Testis (tissue), 2 donors: Measurements from ENCODE around the gene RRP12.

Experiments used
- CTCF ChIP-seq, 3 experiments: fragments of 450-650 bp in 2 of 3; fragments of 200-600 bp in 1 of 3; sonication (generic) in 1 of 3; IDR thresholded peaks; one replicate each; pipeline ENCODE4 v1.5.1; 2016 to 2019; ENCODE audit warnings: antibody characterized with exemption in 3 of 3, mild to moderate bottlenecking in 2 of 3, moderate library complexity in 1 of 3
- POLR2A ChIP-seq: fragments of 450-650 bp; IDR thresholded peaks from one replicate; pipeline ENCODE4 v1.6.1; 2017; ENCODE audit warnings: antibody characterized with exemption, mild to moderate bottlenecking, moderate library complexity

- TF ChIP-seq POLR2A (no peak), CTCF (IDR thresholded peaks at IDR 0.05) (no peak)
Measured at GRCh38 chr10:97328646-97329453, 72.3 kb downstream of the RRP12 start.
